Measurements from ENCODE around the gene FXR2. TPM values are rescaled to one million over a fixed set of nuclear protein-coding genes. Genes with fewer than 3 reads are reported as not detected.

FXR2 gene
- total and polyA plus RNA-seq, 3 experiments from 2014 or later, result 20.4 to 45.9 (median 45.7) TPM

Other genes with a start within 250 kb of the FXR2 start
- gene TNK1, start 233.8 kb downstream of the FXR2 start, total RNA-seq, result 1 to 10 TPM; 4.4 to 5.8 TPM
- gene TNK1, start 233.8 kb downstream of the FXR2 start, polyA plus RNA-seq, result 3.1 TPM
- 10 to 100 TPM; 79.1 to 81.6 TPM for gene PLSCR3, start 220.4 kb downstream of the FXR2 start, total RNA-seq
- 152 TPM for gene PLSCR3, start 220.4 kb downstream of the FXR2 start, polyA plus RNA-seq
- 10 to 100 TPM; 45.4 to 51.4 TPM for gene TMEM256, start 210.8 kb downstream of the FXR2 start, total RNA-seq
- 62.4 TPM for gene TMEM256, start 210.8 kb downstream of the FXR2 start, polyA plus RNA-seq
- 1 to 10 TPM; 5.6 to 6.6 TPM for gene NLGN2, start 207.1 kb downstream of the FXR2 start, total RNA-seq
- 0.06 TPM for gene NLGN2, start 207.1 kb downstream of the FXR2 start, polyA plus RNA-seq
- not detected for gene SPEM1, start 194.6 kb downstream of the FXR2 start, total RNA-seq
- gene SPEM1, start 194.6 kb downstream of the FXR2 start, polyA plus RNA-seq, result not detected
- gene SPEM2, start 189.3 kb downstream of the FXR2 start, total RNA-seq, result not detected
- gene SPEM2, start 189.3 kb downstream of the FXR2 start, polyA plus RNA-seq, result not detected
- gene SPEM3, start 186.0 kb downstream of the FXR2 start, total RNA-seq, result not detected
- not detected for gene SPEM3, start 186.0 kb downstream of the FXR2 start, polyA plus RNA-seq
- gene TMEM102, start 179.5 kb downstream of the FXR2 start, total RNA-seq, result 10 to 100 TPM; 11.1 to 11.9 TPM
- gene TMEM102, start 179.5 kb downstream of the FXR2 start, polyA plus RNA-seq, result 23.3 TPM
- gene FGF11, start 175.4 kb downstream of the FXR2 start, total RNA-seq, result 1 to 10 TPM in 1 of 2 experiments, under 1 TPM in 1; 0.85 to 1.1 TPM
- 0.12 TPM for gene FGF11, start 175.4 kb downstream of the FXR2 start, polyA plus RNA-seq
- 1 to 10 TPM; 6.0 to 6.3 TPM for gene CHRNB1, start 169.8 kb downstream of the FXR2 start, total RNA-seq
- gene CHRNB1, start 169.8 kb downstream of the FXR2 start, polyA plus RNA-seq, result 24.7 TPM
- gene ZBTB4, start 135.3 kb downstream of the FXR2 start, total RNA-seq, result 10 to 100 TPM; 22.8 to 23.1 TPM
- 24.1 TPM for gene ZBTB4, start 135.3 kb downstream of the FXR2 start, polyA plus RNA-seq
- gene SLC35G6, start 133.5 kb downstream of the FXR2 start, total RNA-seq, result not detected
- 0.12 TPM for gene SLC35G6, start 133.5 kb downstream of the FXR2 start, polyA plus RNA-seq
- gene POLR2A, start 130.5 kb downstream of the FXR2 start, total RNA-seq, result 100 to 1,000 TPM; 190 to 192 TPM
- 69.6 TPM for gene POLR2A, start 130.5 kb downstream of the FXR2 start, polyA plus RNA-seq
- gene TNFSF12, start 65.8 kb downstream of the FXR2 start, total RNA-seq, result 10 to 100 TPM; 18.6 to 22.5 TPM
- gene TNFSF12, start 65.8 kb downstream of the FXR2 start, polyA plus RNA-seq, result 60.8 TPM
- gene TNFSF13, start 56.1 kb downstream of the FXR2 start, total RNA-seq, result 1 to 10 TPM in 1 of 2 experiments, under 1 TPM in 1; 0.80 to 1.6 TPM
- gene TNFSF13, start 56.1 kb downstream of the FXR2 start, polyA plus RNA-seq, result not detected
- 100 to 1,000 TPM; 111 to 121 TPM for gene SENP3, start 53.0 kb downstream of the FXR2 start, total RNA-seq
- gene SENP3, start 53.0 kb downstream of the FXR2 start, polyA plus RNA-seq, result 12.0 TPM
- gene CD68, start 35.3 kb downstream of the FXR2 start, total RNA-seq, result 10 to 100 TPM; 11.1 to 12.7 TPM
- gene CD68, start 35.3 kb downstream of the FXR2 start, polyA plus RNA-seq, result 1.2 TPM
- 100 to 1,000 TPM; 115 to 124 TPM for gene MPDU1, start 31.0 kb downstream of the FXR2 start, total RNA-seq
- gene MPDU1, start 31.0 kb downstream of the FXR2 start, polyA plus RNA-seq, result 40.5 TPM
- under 1 TPM; 0.29 to 0.31 TPM for gene SOX15, start 24.8 kb downstream of the FXR2 start, total RNA-seq
- not detected for gene SOX15, start 24.8 kb downstream of the FXR2 start, polyA plus RNA-seq
- 10 to 100 TPM; 18.4 to 21.6 TPM for gene SAT2, start 12.9 kb upstream of the FXR2 start, total RNA-seq
- 37.0 TPM for gene SAT2, start 12.9 kb upstream of the FXR2 start, polyA plus RNA-seq
- gene SHBG, start 15.2 kb upstream of the FXR2 start, total RNA-seq, result not detected
- not detected for gene SHBG, start 15.2 kb upstream of the FXR2 start, polyA plus RNA-seq
- gene ATP1B2, start 36.0 kb upstream of the FXR2 start, total RNA-seq, result under 1 TPM; 0.40 to 0.53 TPM
- gene ATP1B2, start 36.0 kb upstream of the FXR2 start, polyA plus RNA-seq, result not detected
- 100 to 1,000 TPM; 150 to 151 TPM for gene TP53, start 72.6 kb upstream of the FXR2 start, total RNA-seq
- gene TP53, start 72.6 kb upstream of the FXR2 start, polyA plus RNA-seq, result 33.5 TPM
- gene WRAP53, start 73.6 kb upstream of the FXR2 start, total RNA-seq, result 10 to 100 TPM; 29.1 to 31.3 TPM
- gene WRAP53, start 73.6 kb upstream of the FXR2 start, polyA plus RNA-seq, result 16.6 TPM
- not detected for gene EFNB3, start 90.3 kb upstream of the FXR2 start, total RNA-seq
- not detected for gene EFNB3, start 90.3 kb upstream of the FXR2 start, polyA plus RNA-seq
- not detected for gene DNAH2, start 102.8 kb upstream of the FXR2 start, total RNA-seq
- not detected for gene DNAH2, start 102.8 kb upstream of the FXR2 start, polyA plus RNA-seq
- gene KDM6B, start 219.3 kb upstream of the FXR2 start, total RNA-seq, result 10 to 100 TPM; 84.2 to 89.7 TPM
- 1.2 TPM for gene KDM6B, start 219.3 kb upstream of the FXR2 start, polyA plus RNA-seq
- gene TMEM88, start 240.2 kb upstream of the FXR2 start, total RNA-seq, result 1 to 10 TPM; 5.3 to 5.5 TPM
- not detected for gene TMEM88, start 240.2 kb upstream of the FXR2 start, polyA plus RNA-seq
- 10 to 100 TPM; 58.2 to 65.0 TPM for gene NAA38, start 242.7 kb upstream of the FXR2 start, total RNA-seq
- 162 TPM for gene NAA38, start 242.7 kb upstream of the FXR2 start, polyA plus RNA-seq
- gene CYB5D1, start 243.1 kb upstream of the FXR2 start, total RNA-seq, result 10 to 100 TPM; 16.4 to 17.6 TPM
- 3.1 TPM for gene CYB5D1, start 243.1 kb upstream of the FXR2 start, polyA plus RNA-seq

Measured in CD8-positive, alpha-beta memory T cell (primary cell).